Uterus (tissue), 4 donors: ENCODE data around the gene SH2D4B. TPM values are rescaled to one million over a fixed set of nuclear protein-coding genes. Genes with fewer than 3 reads are reported as not detected.
A peak's percentile ranks its signal among the peaks of the same experiment; 100 is the strongest.
"Not testable (repeated sequence)": the region's sequence is repeated elsewhere in the genome, so short reads cannot be mapped to it uniquely, and the experiment has no call there.

Experiments
- DNase-seq, 2 donors: peaks; one replicate each; pipeline ENCODE4 v3.0.0-alpha.2; 2019 to 2020
- H3K27ac ChIP-seq, 2 donors: fragments of 200-600 bp; sonication (generic); 1 replicate in 1 of 2; 2 replicates in 1 of 2; pipeline ENCODE4 v1.5.1; 2016 to 2018
- H3K27me3 ChIP-seq, 2 donors: fragments of 200-600 bp; sonication (generic); one replicate each; pipeline ENCODE4 v1.5.1; 2018 to 2019; ENCODE audit warnings: control low read depth in 1 of 2
- H3K36me3 ChIP-seq, 2 donors: fragments of 200-600 bp; sonication (generic); one replicate each; pipeline ENCODE4 v1.5.1; 2019; ENCODE audit warnings: control low read depth in 1 of 2
- H3K4me1 ChIP-seq, 2 donors: fragments of 200-600 bp; sonication (generic); one replicate each; pipeline ENCODE4 v1.5.1; 2018 to 2019; ENCODE audit warnings: control low read depth in 1 of 2
- H3K4me3 ChIP-seq, 2 donors: fragments of 200-600 bp; sonication (generic); 1 replicate in 1 of 2; 2 replicates in 1 of 2; pipeline ENCODE4 v1.5.1; 2018 to 2019; ENCODE audit warnings: mild to moderate bottlenecking in 1 of 2
- H3K9me3 ChIP-seq, 2 donors: fragments of 200-600 bp; sonication (generic); one replicate each; pipeline ENCODE4 v1.5.1; 2019; ENCODE audit warnings: control low read depth in 1 of 2
- CTCF ChIP-seq, 4 experiments: fragments of 200-600 bp in 2 of 4; fragments of 450-650 bp in 2 of 4; sonication (generic) in 2 of 4; IDR thresholded peaks; one replicate each; pipeline ENCODE4 v1.5.1; 2016 to 2019; ENCODE audit warnings: antibody characterized with exemption in 4 of 4, mild to moderate bottlenecking in 2 of 4, moderate library complexity in 1 of 4
- POLR2A ChIP-seq, 2 donors: fragments of 450-650 bp; IDR thresholded peaks; one replicate each; pipeline ENCODE4 v1.6.1; 2016; ENCODE audit warnings: antibody characterized with exemption in 2 of 2, mild to moderate bottlenecking in 1 of 2, moderate library complexity in 1 of 2
- intact Hi-C: fragments of 100-400 bp; cut with DNase I; formaldehyde crosslinking; loops from one replicate; pipeline ENCODE4 v1.15.1; 2023; ENCODE audit warnings: low total_unique reads
- total RNA-seq, 4 donors: library from RNA; depleted of rRNA in 3 of 4; stranded (reverse); fragments of >200 nt in 3 of 4; gene quantifications; one replicate each; pipeline versions ENCODE4 v1.1.0 to v1.2.4, GENCODE V29; 2014 to 2023
- donor health status: DM: yes; HTN: yes; CAD: no.

SH2D4B gene
- total RNA-seq, 4 donors from 2014 or later, result 0.40 to 1.4 TPM; not detected in 2

GRCh38 chr10:80528901-80529300, 8.8 kb upstream of the SH2D4B start:
- H3K9me3 ChIP-seq, result no peaks in the 10 kb centered on the region
- no peaks in the 10 kb centered on the region for H3K27me3 ChIP-seq
- no peaks in the 10 kb centered on the region for H3K36me3 ChIP-seq
- intact Hi-C loops, result no loop called here
- H3K27ac ChIP-seq, result no peak overlapping the region
- H3K4me1 ChIP-seq, result no peaks in the 10 kb centered on the region
- TF ChIP-seq POLR2A (IDR thresholded peaks at IDR 0.05), result no peak
- no peak for TF ChIP-seq CTCF (IDR thresholded peaks at IDR 0.05)
- H3K4me3 ChIP-seq, result no peak overlapping the region
- no peak for DNase-seq

- Histone ChIP-seq H3K27me3 (no peaks in the 10 kb centered on the region), H3K27ac (no peak overlapping the region), H3K4me1 (no peaks in the 10 kb centered on the region), H3K36me3 (no peaks in the 10 kb centered on the region), H3K9me3 (no peaks in the 10 kb centered on the region), H3K4me3 (no peak overlapping the region)
- intact Hi-C loops, result no loop called here
- no peak for DNase-seq
- TF ChIP-seq POLR2A (IDR thresholded peaks at IDR 0.05), result no peak
- no peak for TF ChIP-seq CTCF (IDR thresholded peaks at IDR 0.05)
Observed at GRCh38 chr10:80529604-80530003, 8.1 kb upstream of the SH2D4B start.

GRCh38 chr10:80530251-80530650, 7.5 kb upstream of the SH2D4B start:
- H3K36me3 ChIP-seq, result no peaks in the 10 kb centered on the region
- intact Hi-C loops, result no loop called here
- no peaks in the 10 kb centered on the region for H3K9me3 ChIP-seq
- no peak for TF ChIP-seq POLR2A (IDR thresholded peaks at IDR 0.05)
- peak in 1 of 4 experiments; percentile 10 for TF ChIP-seq CTCF (IDR thresholded peaks at IDR 0.05)
- no peak overlapping the region for H3K27ac ChIP-seq
- no peaks in the 10 kb centered on the region for H3K4me1 ChIP-seq
- no peaks in the 10 kb centered on the region for H3K27me3 ChIP-seq
- DNase-seq, result no peak
- H3K4me3 ChIP-seq, result no peak overlapping the region

- no peak overlapping the region for H3K27ac ChIP-seq
- intact Hi-C loops, result no loop called here
- H3K4me3 ChIP-seq, result no peak overlapping the region
- H3K9me3 ChIP-seq, result no peaks in the 10 kb centered on the region
- no peaks in the 10 kb centered on the region for H3K36me3 ChIP-seq
- TF ChIP-seq POLR2A (IDR thresholded peaks at IDR 0.05) (no peak), CTCF (IDR thresholded peaks at IDR 0.05) (no peak)
- DNase-seq, result no peak
- H3K4me1 ChIP-seq, result no peaks in the 10 kb centered on the region
- no peaks in the 10 kb centered on the region for H3K27me3 ChIP-seq
Observed at GRCh38 chr10:80530816-80531215, 6.9 kb upstream of the SH2D4B start.

GRCh38 chr10:80532571-80532970, 5.1 kb upstream of the SH2D4B start:
- intact Hi-C loops, result no loop called here
- no peak overlapping the region for H3K4me3 ChIP-seq
- H3K4me1 ChIP-seq, result no peaks in the 10 kb centered on the region
- H3K27ac ChIP-seq, result no peak overlapping the region
- DNase-seq, result no peak
- no peaks in the 10 kb centered on the region for H3K36me3 ChIP-seq
- H3K27me3 ChIP-seq, result no peaks in the 10 kb centered on the region
- no peaks in the 10 kb centered on the region for H3K9me3 ChIP-seq
- no peak for TF ChIP-seq POLR2A (IDR thresholded peaks at IDR 0.05)
- TF ChIP-seq CTCF (IDR thresholded peaks at IDR 0.05), result no peak

GRCh38 chr10:80534059-80534458, 3.6 kb upstream of the SH2D4B start:
- H3K27ac ChIP-seq, H3K9me3 ChIP-seq, H3K36me3 ChIP-seq, intact Hi-C loops, DNase-seq, H3K4me1 ChIP-seq, H3K27me3 ChIP-seq, H3K4me3 ChIP-seq: not testable (repeated sequence)

GRCh38 chr10:80534646-80535045, 3.1 kb upstream of the SH2D4B start:
- H3K36me3 ChIP-seq, H3K27ac ChIP-seq, H3K4me3 ChIP-seq, H3K4me1 ChIP-seq, DNase-seq, intact Hi-C loops, H3K27me3 ChIP-seq, H3K9me3 ChIP-seq: not testable (repeated sequence)
